RKO (cell line): ENCODE data around the gene DAZAP2.
A peak's percentile ranks its signal among the peaks of the same experiment; 100 is the strongest.
"Not testable (repeated sequence)": the region's sequence is repeated elsewhere in the genome, so short reads cannot be mapped to it uniquely, and the experiment has no call there.

ENCODE experiments used
- DNase-seq: peaks from one replicate; pipeline ENCODE4 v3.0.0-alpha.2; 2016; ENCODE audit warnings: low spot score

Gene DAZAP2

GRCh38 chr12:51217133-51217967 lies 21.3 kb upstream of the DAZAP2 start:
- peak; percentile 41 for DNase-seq

DNA sequence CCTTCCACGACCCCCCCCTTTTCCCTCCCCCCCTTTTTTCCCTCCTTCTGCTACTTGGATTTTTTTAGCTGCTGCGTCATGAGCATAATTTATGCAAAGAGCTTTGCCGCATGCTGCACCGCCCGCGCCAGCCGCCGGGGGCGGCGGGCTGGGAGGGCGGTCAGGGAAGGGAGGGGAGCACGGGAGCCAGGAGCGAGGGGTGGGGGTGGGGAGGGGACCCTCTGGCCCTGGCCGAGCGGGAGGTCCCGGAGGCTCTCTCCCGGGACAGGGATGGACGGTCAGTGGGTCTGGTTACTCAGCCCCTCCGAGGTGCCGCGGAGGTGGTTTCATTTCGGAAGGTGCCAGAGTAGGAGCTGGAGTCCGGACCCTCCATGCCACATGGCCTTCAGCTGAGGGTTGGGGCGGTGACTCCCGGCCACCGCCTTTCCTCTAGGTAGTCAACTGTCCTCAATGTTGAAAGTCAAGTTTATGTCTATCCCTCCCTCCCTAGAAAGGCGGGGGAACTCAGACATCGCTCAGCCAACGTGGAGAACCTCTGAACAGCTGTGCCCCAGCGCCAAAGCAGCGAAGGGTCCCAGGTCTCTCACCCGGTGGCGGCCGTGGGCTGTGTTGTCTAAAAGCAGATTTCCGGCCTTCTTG lies 20.5 kb upstream of the DAZAP2 start, which contains the start of gene POU6F1:
TSS of gene POU6F1 (minus strand) at position 95 of the 639 bp plus-strand sequence. CDS start 11,226 bp downstream, outside the sequence.
- DNase-seq: peak; percentile 91

- DNase-seq: peak; percentile 71
Measured at GRCh38 chr12:51218607-51219161, 19.9 kb upstream of the DAZAP2 start.

DNA sequence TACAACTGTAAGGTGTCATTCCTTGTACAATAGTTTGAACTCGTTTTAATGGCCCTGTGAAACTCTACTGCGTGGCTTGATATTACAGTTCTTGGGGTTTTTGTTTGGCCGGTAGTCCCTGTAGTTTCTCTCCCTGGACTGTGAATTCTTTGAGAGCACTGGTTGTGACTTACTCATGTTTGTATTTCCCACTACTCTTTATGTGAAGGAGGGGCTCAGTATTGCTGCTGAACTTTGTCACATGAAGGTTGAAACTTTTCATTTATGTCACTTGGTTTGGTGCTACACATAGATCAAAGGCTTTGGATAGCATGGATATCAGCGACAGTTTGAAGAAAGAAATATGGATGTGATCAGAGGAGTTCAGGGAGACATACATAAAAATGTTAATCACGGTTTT lies 19.3 kb upstream of the DAZAP2 start:
- no peak for DNase-seq

GRCh38 chr12:51219857-51220256 lies 18.8 kb upstream of the DAZAP2 start:
- not testable (repeated sequence) for DNase-seq

GRCh38 chr12:51222461-51222860 lies 16.2 kb upstream of the DAZAP2 start:
- DNase-seq: no peak

DNA sequence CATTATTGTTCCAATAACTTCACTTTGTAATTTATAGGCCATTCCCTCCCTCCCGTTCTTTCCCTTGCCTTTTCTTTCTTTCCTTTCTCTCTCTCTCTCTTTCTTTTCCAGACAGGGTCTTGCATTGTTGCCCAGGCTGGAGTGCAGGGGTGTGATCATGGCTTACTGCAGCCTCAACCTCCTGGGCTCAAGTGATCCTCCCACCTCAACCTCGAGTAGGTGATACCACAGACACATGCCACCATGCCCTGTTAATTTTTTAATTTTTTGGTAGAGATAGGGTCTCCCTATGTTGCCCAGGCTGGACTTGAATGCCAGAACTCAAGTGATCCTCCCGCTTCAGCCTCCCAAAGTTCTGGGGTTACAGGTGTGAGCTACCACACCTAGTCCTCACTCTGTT lies 14.0 kb upstream of the DAZAP2 start:
- no peak for DNase-seq

DNA sequence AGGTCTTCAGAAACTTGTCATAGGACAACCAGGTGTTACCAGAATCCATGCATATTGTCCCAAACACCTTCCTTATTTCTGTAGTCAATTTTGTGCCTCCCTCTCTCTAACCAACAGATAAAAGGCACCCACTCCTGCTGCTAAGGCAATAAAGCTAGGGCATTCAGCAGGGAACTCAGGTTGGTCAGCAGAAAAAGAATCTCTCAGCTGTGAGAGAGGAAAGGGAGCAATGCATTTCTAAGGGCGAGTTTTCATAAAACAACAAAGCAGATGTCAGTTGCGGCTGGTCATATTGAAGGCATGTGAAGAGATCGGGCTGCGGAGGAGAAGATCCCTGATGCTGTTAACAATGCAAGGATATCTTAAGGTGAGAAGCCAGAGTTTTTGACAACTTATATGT lies 13.4 kb upstream of the DAZAP2 start:
- DNase-seq: no peak

GRCh38 chr12:51225771-51226170 lies 12.9 kb upstream of the DAZAP2 start:
- no peak for DNase-seq

DNA sequence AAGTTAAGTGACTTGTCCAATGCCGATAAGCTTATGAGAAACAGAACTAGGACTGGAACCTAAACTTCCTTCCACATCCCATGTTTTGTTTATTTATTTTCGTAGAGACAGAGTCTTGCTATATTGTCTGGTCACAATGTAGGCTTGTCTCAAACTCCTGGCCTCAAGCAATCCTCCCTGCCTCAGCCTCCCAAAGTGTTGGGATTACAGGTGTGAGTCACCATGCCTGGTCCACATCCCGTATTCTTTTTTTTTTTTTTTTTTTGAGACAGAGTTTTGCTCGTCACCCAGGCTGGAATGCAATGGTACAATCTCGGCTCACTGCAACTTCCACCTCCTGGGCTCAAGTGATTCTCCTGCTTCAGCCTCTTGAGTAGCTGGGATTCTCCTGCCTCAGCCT lies 11.5 kb upstream of the DAZAP2 start:
- not testable (repeated sequence) for DNase-seq

- no peak for DNase-seq
Measured at GRCh38 chr12:51227962-51228361, 10.7 kb upstream of the DAZAP2 start.

DNA sequence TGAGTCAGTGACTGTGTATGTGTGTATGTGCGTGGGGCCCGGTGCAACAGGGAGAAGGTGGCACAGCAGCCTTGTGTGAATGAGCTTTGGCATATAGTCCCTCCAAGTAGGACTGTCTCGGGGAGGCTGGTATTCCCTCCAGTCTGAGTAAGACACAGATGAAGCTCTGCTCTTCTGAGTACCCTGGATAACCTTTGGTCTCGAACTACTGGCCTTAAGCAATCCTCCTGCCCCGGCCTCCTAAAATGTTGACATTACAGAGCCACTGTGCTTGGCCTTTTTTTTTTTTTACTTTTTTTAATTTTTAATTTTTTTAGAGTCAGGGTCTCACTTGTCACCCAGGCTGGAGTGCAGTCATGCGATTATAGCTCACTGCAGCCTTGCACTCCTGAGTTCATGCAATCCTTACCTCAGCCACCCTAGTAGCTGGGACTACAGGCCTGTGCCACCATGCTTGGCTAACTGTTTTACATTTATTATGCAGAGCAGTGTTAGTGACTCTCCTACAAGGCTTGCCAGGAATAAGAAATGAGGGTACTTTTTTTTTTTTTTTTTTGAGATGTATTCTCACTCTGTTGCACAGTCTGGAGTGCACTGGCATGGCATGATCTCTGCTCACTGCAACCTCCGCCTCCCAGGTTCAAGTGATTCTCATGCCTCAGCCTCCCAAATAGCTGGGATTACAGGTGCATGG lies 9.4 kb upstream of the DAZAP2 start:
- DNase-seq: no peak

- no peak for DNase-seq
Measured at GRCh38 chr12:51232642-51233041, 6.0 kb upstream of the DAZAP2 start.

DNA sequence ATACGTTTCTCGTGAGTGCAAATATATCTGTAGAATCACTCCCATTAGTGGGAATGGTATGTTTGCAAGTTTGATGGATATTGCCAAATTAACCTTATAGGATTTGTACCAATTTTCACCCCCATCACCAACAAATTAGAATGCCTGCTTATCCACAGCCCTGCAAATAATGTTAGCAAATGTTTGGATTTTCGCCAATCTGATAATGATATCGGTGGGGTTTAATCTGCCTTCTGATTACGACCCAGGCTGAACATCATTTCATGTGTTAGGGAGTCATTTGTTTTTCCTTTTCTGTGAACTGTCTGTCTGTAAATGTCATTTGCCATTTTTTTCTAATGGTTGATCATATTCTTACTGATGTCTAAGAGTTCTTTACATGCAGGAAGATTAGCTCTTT lies 4.1 kb upstream of the DAZAP2 start:
- DNase-seq: no peak

- no peak for DNase-seq
Measured at GRCh38 chr12:51238037-51238509, 553 bp upstream of the DAZAP2 start.

- peak; percentile 80 for DNase-seq
Measured at GRCh38 chr12:51240971-51241370, 2.3 kb downstream of the DAZAP2 start.

DNA sequence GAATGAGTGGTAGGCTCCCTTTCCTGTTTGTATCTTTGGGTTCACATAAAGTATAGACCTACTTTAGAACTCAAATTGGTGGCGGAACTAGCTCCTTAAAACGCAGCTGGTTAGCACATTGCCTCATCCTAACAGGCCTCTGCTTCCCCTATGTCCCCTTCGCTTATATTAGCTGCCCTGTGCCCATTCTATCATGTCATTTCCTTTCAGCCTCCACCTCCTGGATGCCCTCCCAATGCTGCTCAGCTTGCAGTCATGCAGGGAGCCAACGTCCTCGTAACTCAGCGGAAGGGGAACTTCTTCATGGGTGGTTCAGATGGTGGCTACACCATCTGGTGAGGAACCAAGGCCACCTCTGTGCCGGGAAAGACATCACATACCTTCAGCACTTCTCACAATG lies 3.5 kb downstream of the DAZAP2 start:
- no peak for DNase-seq

GRCh38 chr12:51242876-51243275 lies 4.2 kb downstream of the DAZAP2 start:
- no peak for DNase-seq

- DNase-seq: no peak
Measured at GRCh38 chr12:51244269-51244668, 5.6 kb downstream of the DAZAP2 start.

DNA sequence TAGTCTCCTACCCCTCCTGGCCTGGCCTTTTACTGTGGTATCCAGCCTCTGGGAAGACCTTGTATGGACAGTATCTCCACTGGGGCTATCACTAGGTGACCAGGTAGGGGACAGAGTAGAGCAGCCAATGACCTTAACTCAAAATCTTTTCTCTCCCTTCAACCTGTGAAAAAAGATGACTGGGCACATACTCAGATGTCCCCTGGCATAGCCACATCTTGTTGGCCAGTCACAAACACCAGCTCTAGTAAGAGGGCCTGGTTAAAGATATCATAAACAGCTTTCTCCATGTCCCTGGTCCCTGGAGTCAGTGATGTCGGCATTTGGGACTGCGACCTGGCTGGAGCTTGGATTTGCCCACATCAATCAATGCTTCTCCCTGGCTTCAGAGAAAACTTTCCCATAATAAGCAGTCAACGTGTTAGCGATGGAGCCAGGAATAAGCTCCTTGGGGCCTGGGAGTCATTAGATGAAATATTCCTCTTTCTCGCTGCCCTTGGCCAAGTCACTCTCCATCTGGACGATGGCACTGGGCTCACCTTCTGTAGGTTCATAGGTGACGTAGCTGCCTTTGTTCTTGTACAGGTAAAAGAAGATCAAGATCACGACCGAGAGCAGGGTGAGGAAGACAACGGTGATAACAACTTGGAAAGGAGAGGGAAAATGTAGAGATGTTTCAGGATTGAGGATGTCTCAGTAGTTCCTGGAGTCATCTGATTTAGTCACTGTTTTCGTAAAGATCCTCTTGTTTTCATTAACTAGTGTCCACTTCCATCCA lies 7.0 kb downstream of the DAZAP2 start:
- no peak for DNase-seq

DNA sequence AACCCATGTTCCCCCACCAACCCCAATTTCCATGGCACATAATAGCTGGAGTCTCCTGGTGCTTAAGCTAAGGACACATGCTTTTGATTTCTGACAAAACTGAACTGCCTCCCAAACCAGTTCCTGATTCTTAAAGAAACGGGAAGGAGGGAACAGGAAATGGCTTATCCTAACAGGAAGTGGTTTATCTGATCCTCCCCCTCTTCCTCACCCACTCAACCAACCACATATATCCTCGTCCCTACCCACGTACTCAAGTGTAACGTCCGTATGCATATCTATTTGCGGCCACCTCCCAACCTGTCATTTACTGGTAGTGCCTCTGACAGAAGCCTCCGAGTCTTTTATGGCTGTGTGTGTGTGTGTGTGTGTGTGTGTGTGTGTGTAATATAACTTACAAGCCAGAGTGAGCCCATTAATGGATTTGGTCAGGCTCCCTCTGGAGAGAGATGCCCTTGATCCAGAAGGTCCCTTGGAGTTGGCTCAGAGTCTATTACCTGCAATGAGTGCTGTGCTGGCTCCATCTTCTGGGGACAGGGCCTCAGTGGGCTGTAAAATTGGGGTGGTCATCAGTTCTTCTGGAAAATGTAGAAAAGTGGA lies 7.7 kb downstream of the DAZAP2 start:
- no peak for DNase-seq
